ENCODE data around the gene DNTTIP2.
A peak's percentile ranks its signal among the peaks of the same experiment; 100 is the strongest.

The DNTTIP2 gene

DNA sequence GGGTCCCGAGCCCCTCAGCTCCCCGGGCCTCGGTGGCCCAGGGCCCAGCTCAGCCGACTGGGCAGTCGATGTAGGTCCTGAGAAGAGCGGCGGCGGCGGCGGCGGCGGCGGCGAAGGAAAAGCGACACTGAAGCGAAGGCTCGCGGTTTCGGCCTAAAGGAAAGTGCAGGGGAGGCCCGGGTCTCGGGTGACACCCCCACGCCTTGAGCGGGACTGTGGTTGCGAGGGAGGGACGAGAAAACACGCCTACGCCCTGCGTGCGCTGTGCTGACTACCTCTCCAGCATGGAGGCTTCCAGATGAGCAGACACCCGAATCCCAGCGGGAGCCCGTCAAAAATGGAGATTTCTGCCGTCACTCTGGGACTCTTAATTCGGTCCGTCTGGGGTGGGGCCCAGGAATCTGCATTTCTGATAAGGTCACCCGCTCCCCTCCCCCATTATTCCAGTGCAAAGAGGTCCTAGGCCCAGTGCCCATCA is 31.2 kb downstream of the DNTTIP2 start:
- Histone ChIP-seq H3K4me3 (ENCODE audit: low read depth, low read length) (peak overlapping the region; percentile 85), H3K9ac (ENCODE audit: low read depth, low read length) (peak overlapping the region; percentile 48), H3K4me1 (ENCODE audit: control insufficient read depth, insufficient read depth, low read length) (no peaks in the 10 kb centered on the region), H3K9me3 (ENCODE audit: control insufficient read depth, insufficient read depth, low read length) (no peaks in the 10 kb centered on the region), H3K36me3 (ENCODE audit: control insufficient read depth, insufficient read depth, low read length) (no peaks in the 10 kb centered on the region), H3K27me3 (ENCODE audit: control insufficient read depth, insufficient read depth, low read length) (no peaks in the 10 kb centered on the region)

DNA sequence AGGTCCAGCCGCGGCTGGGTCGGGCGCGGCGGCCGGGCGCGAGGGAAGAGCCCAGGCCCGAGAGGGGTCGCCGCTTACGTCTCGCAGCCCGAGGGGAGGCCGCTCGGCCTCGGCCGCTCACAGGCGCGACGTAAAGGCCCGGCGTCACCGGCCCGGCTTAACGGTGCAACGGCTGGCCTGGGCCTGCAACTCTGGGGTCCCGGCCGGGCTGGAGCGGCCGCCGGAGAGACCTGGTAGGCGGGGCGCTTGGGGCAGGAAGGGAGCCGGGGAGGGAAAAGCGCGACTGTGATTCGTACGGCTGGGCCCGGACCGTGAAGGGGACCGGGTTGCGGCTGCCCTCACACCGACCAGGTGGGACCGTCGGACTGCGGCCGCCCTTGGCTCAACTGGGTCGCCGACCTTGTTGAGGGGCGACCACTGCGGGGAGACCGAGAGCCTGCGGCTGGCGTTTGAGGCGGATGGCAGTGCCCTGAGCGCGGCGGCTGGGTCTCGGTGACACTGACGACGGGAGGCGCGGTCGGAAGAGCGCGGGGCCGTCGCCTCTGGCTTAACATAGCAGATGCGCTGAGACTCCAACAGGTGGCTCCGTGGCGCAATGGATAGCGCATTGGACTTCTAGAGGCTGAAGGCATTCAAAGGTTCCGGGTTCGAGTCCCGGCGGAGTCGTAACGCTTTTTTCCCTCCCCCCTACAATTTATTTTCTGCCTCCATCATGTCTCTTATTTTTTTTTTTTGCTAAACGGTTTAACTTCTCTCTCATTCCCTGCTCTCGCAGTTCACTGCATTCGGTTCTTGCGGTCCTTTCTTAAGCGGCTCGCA is 31.8 kb downstream of the DNTTIP2 start:
- Histone ChIP-seq H3K27me3 (ENCODE audit: control insufficient read depth, insufficient read depth, low read length) (no peaks in the 10 kb centered on the region), H3K9ac (ENCODE audit: low read depth, low read length) (peak overlapping the region; percentile 55), H3K4me3 (ENCODE audit: low read depth, low read length) (peak overlapping the region; percentile 85), H3K4me1 (ENCODE audit: control insufficient read depth, insufficient read depth, low read length) (no peaks in the 10 kb centered on the region), H3K36me3 (ENCODE audit: control insufficient read depth, insufficient read depth, low read length) (no peaks in the 10 kb centered on the region), H3K9me3 (ENCODE audit: control insufficient read depth, insufficient read depth, low read length) (no peaks in the 10 kb centered on the region)

DNA sequence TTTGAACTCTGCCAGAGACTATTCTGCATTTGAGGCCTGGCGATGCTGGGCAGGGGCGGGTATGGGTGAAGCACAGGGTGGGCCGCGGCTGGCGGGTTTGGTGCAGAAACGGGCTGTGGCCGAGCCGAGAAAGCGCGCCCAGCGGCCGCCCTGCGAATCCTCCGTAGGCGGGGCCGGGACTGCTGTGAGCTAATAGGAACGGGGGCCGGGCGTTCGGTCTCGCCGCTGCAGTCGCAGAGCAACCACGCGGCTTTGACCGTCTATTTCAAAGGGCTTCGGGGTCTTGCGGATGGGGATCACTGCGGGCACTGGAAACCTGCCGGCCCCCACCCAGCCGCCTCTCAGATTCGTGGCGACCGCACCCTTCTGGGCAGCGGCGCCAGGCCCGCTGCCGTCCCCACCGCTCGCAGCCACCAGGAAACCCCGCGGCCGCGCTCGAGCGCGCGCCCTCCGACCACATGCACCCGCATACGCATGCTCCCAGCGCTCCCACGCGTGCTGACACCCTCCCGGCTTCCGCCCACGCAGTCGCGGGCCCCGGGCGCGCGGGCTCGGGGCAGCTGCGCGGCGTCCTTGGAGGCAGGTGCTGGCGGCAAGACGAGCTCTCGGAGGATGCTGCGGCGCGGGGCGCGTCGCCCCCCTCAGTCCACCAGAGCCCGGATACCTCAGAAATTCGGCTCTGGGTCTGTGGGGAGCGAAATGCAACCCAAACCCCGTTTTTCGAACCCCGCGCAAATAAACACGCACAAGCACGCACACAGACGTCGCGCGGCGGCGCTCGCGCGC is 32.6 kb downstream of the DNTTIP2 start:
- Histone ChIP-seq H3K4me1 (ENCODE audit: control insufficient read depth, insufficient read depth, low read length) (no peaks in the 10 kb centered on the region), H3K9me3 (ENCODE audit: control insufficient read depth, insufficient read depth, low read length) (no peaks in the 10 kb centered on the region), H3K36me3 (ENCODE audit: control insufficient read depth, insufficient read depth, low read length) (no peaks in the 10 kb centered on the region), H3K9ac (ENCODE audit: low read depth, low read length) (peak overlapping the region; percentile 61), H3K27me3 (ENCODE audit: control insufficient read depth, insufficient read depth, low read length) (no peaks in the 10 kb centered on the region), H3K4me3 (ENCODE audit: low read depth, low read length) (peak overlapping the region; percentile 85)

DNA sequence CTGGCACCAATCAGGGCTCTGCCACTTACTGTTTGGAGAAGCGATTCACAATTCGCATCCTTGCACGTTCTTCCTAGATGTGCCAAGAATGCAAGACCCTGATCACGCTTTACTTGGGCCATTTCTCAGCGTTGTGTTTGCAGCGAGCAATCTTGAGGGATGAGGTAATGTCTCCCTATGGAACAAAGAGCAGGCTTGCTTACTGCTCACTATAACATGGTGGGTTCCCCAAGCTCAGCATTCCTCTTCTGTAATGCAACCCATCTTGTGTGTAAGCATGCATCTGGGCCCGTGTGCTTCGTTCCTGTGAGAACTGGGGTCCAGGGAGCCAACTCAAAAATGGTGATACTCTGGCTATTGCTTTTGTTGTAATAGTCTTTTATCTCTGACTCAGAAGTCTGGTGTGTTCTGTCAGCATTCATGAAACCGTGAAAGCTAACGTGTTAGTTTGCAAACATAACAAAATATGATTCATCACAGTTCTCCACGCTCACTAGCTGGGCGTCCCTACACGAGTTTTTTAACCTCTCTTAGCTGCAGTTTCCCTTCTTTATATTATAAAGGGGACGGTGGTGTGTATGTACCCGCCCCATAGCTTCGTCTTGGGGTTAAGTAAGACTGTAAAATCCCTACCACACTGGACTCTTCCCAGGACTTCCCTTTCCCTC is 33.3 kb downstream of the DNTTIP2 start:
- Histone ChIP-seq H3K9ac (ENCODE audit: low read depth, low read length) (no peak overlapping the region), H3K4me3 (ENCODE audit: low read depth, low read length) (peak overlapping the region; percentile 85), H3K4me1 (ENCODE audit: control insufficient read depth, insufficient read depth, low read length) (no peaks in the 10 kb centered on the region), H3K9me3 (ENCODE audit: control insufficient read depth, insufficient read depth, low read length) (no peaks in the 10 kb centered on the region), H3K27me3 (ENCODE audit: control insufficient read depth, insufficient read depth, low read length) (no peaks in the 10 kb centered on the region), H3K36me3 (ENCODE audit: control insufficient read depth, insufficient read depth, low read length) (no peaks in the 10 kb centered on the region)

DNA sequence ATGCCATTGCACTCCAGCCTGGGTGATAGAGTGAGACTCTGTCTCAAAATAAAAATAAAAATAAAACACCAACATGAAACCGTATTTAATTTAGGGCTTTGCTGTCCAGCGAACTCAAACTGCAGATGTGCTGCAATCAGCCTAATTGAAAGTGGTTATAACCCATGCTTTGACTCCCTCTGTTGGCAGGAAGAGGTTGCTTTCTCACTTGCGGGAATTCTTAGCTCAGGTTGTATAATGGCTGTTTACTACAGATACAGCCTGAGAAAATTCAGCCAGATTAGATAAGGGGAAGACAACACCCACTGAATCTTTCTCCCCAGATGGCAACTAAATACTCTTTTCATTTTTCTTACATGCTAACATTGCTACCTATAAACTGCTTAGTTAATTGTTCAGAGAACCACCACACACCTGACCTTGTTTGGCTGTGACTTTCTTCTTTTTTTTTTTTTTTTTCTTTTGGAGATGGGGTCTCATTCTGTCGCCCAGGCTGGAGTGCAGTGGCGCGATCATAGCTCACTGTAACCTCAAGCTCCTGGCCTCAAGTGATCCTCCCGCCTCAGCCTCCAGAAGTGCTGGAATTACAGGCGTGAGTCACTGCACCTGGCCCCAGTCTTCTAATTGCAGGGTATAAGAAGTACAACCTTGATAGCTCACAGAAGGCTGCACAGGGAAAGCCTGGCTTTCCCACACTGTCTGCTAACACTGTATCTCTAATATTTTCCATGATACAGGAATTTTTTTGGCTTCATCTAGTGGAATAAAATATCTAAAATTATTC is 34.6 kb downstream of the DNTTIP2 start:
- H3K9ac ChIP-seq (ENCODE audit: low read depth, low read length): no peak overlapping the region
- no peaks in the 10 kb centered on the region for H3K27me3 ChIP-seq (ENCODE audit: control insufficient read depth, insufficient read depth, low read length)
- H3K4me1 ChIP-seq (ENCODE audit: control insufficient read depth, insufficient read depth, low read length): no peaks in the 10 kb centered on the region

DNA sequence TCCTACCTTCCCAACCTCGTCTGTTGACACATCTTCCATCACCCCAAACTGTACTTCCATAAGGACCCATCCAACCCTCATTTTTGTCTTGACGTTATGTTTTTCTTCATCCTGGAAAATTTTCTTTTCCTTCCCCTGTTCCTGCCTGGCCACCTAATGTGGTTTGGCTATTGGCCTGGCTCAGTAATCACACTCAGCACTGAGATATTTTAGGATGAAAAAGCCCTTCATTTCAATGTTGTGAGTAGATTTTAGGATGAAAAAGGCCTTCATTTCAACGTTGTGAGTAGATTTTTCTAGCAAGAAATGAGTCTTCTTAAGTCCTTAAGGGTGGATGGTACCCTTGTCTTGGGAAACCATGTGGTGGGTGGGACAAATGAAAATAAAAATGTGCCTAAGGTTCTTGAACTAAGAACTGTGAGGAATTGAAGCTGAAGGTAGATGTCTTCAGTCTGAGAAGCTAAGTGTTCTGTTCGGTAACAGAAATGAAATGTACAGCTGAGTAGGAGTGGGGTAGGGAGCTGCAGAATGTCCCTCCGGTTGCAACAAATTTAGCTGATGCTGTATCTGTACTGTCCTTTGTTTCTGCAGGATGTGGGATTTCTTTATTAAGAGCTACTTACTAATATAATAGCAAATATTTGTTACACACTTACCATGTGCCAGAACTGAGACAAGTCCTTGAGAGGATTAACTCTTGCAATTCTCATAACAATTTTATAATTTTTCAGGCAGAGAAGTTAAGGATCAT is 36.1 kb downstream of the DNTTIP2 start:
- H3K9ac ChIP-seq (ENCODE audit: low read depth, low read length): no peak overlapping the region
- no peaks in the 10 kb centered on the region for H3K36me3 ChIP-seq (ENCODE audit: control insufficient read depth, insufficient read depth, low read length)
- no peak overlapping the region for H3K4me3 ChIP-seq (ENCODE audit: low read depth, low read length)
- no peaks in the 10 kb centered on the region for H3K4me1 ChIP-seq (ENCODE audit: control insufficient read depth, insufficient read depth, low read length)
- H3K9me3 ChIP-seq (ENCODE audit: control insufficient read depth, insufficient read depth, low read length): no peaks in the 10 kb centered on the region
- H3K27me3 ChIP-seq (ENCODE audit: control insufficient read depth, insufficient read depth, low read length): no peaks in the 10 kb centered on the region

More for the DNA sequence above, 34.6 kb downstream of the DNTTIP2 start:
- no peaks in the 10 kb centered on the region for H3K36me3 ChIP-seq (ENCODE audit: control insufficient read depth, insufficient read depth, low read length)
- H3K4me3 ChIP-seq (ENCODE audit: low read depth, low read length): no peak overlapping the region
- no peaks in the 10 kb centered on the region for H3K9me3 ChIP-seq (ENCODE audit: control insufficient read depth, insufficient read depth, low read length)

DNA sequence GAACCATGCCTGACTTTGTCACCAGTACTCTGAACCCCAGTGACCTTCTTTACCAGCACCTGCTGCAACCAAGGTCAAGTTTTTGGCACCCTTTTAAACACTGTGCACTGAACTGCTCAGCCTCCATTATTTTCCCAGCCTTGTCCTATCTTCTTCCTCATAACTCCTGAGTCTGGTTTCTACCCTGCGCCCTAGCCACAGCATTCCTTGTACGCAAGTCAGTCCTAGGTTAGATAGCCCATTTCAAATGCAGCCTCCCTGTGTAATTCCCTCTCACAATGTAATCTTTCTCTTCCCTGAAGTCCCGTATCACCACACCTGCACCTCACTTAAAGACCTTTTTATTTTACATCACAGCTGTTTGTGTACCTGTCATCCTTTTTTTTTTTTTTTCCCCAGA is 37.2 kb downstream of the DNTTIP2 start:
- no peak overlapping the region for H3K4me3 ChIP-seq (ENCODE audit: low read depth, low read length)
- H3K4me1 ChIP-seq (ENCODE audit: control insufficient read depth, insufficient read depth, low read length): no peaks in the 10 kb centered on the region
- H3K27me3 ChIP-seq (ENCODE audit: control insufficient read depth, insufficient read depth, low read length): no peaks in the 10 kb centered on the region
- no peaks in the 10 kb centered on the region for H3K36me3 ChIP-seq (ENCODE audit: control insufficient read depth, insufficient read depth, low read length)
- H3K9ac ChIP-seq (ENCODE audit: low read depth, low read length): no peak overlapping the region
- no peaks in the 10 kb centered on the region for H3K9me3 ChIP-seq (ENCODE audit: control insufficient read depth, insufficient read depth, low read length)

DNA sequence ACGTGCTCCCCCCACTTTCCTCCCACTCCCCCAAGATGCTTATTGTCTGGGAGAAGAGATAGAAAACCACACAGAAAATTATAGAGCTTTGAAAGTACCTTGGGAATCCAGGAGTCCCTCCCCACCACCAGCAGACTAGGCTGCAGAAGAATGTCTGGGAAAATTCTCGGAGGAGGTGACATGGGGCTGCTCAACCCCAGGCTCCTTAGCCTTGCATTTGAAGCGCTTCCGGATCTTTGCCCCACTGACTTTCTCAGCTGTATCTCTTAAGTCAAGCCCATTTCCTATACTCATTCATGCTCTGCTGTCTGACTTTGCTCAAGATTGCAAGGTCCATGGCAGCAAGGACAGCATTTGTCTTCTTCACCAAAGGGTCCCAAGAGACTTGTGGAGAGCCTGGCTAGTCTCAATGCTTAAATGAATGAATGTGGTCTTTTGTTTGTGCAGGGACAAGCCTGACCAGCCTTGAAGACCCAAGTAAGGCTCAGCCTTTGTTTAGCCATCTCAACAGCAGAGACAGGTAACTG is 38.0 kb downstream of the DNTTIP2 start:
- H3K9me3 ChIP-seq (ENCODE audit: control insufficient read depth, insufficient read depth, low read length): no peaks in the 10 kb centered on the region

DNA sequence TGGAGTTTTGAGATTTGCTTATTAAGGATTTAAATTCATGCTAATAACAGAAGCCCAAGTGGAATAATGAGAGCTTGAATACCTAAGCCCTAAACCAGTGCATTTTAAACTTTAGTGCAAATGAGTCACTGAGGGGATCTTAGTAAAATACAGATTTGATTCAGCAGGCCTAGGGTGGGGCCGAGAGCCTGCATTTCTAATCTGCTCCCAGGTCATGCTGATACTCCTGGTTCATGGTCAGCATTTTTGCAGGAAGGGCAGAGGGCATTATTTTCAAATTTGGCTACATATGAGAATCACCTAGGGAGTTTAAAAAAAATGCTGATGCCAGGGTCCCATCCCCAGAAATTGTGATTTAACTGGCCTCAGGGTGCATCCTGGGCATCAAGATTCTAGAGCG is 39.3 kb downstream of the DNTTIP2 start:
- no peak overlapping the region for H3K9ac ChIP-seq (ENCODE audit: low read depth, low read length)

More for the DNA sequence above, 38.0 kb downstream of the DNTTIP2 start:
- no peak overlapping the region for H3K4me3 ChIP-seq (ENCODE audit: low read depth, low read length)
- no peak overlapping the region for H3K9ac ChIP-seq (ENCODE audit: low read depth, low read length)
- H3K4me1 ChIP-seq (ENCODE audit: control insufficient read depth, insufficient read depth, low read length): no peaks in the 10 kb centered on the region
- no peaks in the 10 kb centered on the region for H3K27me3 ChIP-seq (ENCODE audit: control insufficient read depth, insufficient read depth, low read length)
- no peaks in the 10 kb centered on the region for H3K36me3 ChIP-seq (ENCODE audit: control insufficient read depth, insufficient read depth, low read length)

DNA sequence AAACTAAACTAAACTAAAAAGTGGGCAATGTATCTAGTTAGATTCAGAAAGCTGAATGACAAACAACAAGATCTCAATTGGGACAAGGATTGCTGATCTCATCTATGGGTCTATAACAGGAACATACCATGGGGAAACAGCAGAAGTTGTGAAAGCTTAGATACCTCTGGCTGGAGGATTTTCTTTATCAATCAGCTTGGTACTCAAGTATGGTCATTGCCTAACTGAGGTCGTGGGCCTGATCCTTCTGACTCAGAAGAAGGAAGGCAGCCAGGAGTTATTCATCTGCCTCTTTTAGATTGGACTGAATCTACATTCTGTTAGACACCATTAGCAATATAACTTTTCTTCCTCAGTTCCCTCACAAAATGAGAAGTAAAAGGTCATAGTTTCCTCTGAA is 39.7 kb downstream of the DNTTIP2 start:
- Histone ChIP-seq H3K9ac (ENCODE audit: low read depth, low read length) (no peak overlapping the region), H3K27me3 (ENCODE audit: control insufficient read depth, insufficient read depth, low read length) (no peaks in the 10 kb centered on the region), H3K9me3 (ENCODE audit: control insufficient read depth, insufficient read depth, low read length) (no peaks in the 10 kb centered on the region), H3K4me1 (ENCODE audit: control insufficient read depth, insufficient read depth, low read length) (no peaks in the 10 kb centered on the region), H3K36me3 (ENCODE audit: control insufficient read depth, insufficient read depth, low read length) (no peaks in the 10 kb centered on the region), H3K4me3 (ENCODE audit: low read depth, low read length) (no peak overlapping the region)

More for the DNA sequence above, 39.3 kb downstream of the DNTTIP2 start:
- Histone ChIP-seq H3K4me1 (ENCODE audit: control insufficient read depth, insufficient read depth, low read length) (no peaks in the 10 kb centered on the region), H3K36me3 (ENCODE audit: control insufficient read depth, insufficient read depth, low read length) (no peaks in the 10 kb centered on the region), H3K27me3 (ENCODE audit: control insufficient read depth, insufficient read depth, low read length) (no peaks in the 10 kb centered on the region), H3K4me3 (ENCODE audit: low read depth, low read length) (no peak overlapping the region), H3K9me3 (ENCODE audit: control insufficient read depth, insufficient read depth, low read length) (no peaks in the 10 kb centered on the region)

Measured in iPS-15b (cell line).